GM10266 (cell line): ENCODE measurements around the gene CYBA.

Source experiments
- DNase-seq: peaks from one replicate; pipeline ENCODE4 v3.0.0; 2012; ENCODE audit errors: extremely low spot score
- TF ChIP-seq, protein P1 (sequence below): IDR thresholded peaks from 2 replicates; pipeline ENCODE4 v1.5.1; 2012; ENCODE audit warnings: mild to moderate bottlenecking, low read depth; ENCODE audit not compliant: control insufficient read depth, insufficient read depth; ENCODE audit errors: missing control alignments

Gene CYBA

DNA sequence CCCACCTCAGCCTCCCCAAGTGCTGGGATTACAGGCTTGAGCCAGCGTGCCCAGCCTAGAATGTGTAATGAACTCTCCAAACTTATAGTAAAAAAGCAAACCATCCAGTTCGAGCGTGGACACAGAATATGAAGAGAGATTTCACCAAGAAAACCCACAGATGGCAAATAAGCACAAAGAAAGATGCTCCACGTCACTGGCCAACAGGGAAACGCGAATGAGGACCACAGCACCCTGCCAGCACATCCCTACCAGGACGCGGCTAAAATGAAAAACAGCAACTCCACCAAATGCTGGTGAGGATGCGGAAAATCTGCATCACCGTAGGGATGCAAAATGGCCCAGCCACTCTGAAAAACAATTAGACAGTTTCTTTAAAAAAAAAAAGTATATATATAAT lies 10.6 kb upstream of the CYBA start:
- DNase-seq, result no peak
- TF ChIP-seq, protein P1, sequence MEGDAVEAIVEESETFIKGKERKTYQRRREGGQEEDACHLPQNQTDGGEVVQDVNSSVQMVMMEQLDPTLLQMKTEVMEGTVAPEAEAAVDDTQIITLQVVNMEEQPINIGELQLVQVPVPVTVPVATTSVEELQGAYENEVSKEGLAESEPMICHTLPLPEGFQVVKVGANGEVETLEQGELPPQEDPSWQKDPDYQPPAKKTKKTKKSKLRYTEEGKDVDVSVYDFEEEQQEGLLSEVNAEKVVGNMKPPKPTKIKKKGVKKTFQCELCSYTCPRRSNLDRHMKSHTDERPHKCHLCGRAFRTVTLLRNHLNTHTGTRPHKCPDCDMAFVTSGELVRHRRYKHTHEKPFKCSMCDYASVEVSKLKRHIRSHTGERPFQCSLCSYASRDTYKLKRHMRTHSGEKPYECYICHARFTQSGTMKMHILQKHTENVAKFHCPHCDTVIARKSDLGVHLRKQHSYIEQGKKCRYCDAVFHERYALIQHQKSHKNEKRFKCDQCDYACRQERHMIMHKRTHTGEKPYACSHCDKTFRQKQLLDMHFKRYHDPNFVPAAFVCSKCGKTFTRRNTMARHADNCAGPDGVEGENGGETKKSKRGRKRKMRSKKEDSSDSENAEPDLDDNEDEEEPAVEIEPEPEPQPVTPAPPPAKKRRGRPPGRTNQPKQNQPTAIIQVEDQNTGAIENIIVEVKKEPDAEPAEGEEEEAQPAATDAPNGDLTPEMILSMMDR, result no peak

DNA sequence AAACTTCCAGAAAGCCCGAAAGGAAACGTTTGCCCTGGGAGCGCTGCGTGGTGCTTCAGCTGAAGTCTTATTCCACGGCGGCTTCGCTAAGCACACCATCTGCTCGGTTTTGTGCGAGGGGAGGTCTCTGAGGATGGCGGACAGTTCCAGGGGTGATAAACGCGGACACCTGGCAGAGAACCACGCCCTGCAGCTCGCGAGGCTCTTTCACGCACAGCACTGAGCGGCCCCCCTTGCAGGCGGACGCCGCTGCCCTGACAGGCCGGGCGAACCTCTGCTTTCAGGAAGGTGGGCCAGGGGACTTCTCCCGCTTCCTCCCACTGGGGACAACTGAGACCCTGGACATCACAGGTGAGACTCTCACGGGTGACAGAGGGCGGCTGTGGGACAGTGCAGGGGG lies 8.3 kb upstream of the CYBA start:
- DNase-seq, result no peak
- TF ChIP-seq, protein P1, result no peak

DNA sequence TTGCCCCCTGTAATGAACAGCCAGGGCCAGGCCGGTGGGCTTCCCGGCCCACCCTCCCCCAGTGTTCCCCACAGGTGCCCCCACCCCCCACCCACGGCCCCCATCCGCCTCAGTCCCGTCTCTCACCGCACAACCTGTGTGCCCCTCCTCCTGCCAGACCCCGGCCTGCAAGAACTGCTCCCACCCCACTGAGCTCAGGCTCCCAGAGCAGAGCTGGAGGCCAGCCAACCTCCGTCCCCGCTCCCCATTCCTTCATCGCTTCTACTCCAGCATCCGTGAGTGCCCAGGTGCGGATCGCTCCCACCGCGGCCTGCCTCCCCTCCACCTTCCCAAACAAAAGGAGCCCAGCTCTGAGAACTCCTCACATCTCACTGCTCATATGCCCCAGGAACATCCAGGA lies 7.9 kb upstream of the CYBA start:
- TF ChIP-seq, protein P1, result no peak
- DNase-seq, result no peak

DNA sequence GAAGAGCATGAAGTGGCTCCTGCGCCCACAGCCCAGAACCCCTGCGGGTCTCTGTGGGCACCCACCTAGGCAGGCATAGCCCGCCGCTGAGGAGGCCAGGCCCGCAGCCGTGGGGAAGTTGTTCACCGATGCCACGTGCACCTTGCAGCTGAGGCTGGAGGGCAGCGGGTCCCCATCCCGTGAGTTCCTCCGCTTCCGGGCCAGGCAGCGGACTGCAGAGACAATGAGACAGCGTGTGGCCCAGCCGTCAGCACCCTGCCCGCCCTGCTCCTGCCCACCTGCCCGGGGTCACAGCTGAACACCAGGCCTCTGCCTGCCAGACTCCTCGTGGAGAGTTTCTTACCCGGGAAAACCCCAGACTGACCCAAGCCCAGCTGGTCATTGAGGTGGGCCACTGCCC lies 6.5 kb upstream of the CYBA start:
- DNase-seq, result no peak
- TF ChIP-seq, protein P1, result no peak

DNA sequence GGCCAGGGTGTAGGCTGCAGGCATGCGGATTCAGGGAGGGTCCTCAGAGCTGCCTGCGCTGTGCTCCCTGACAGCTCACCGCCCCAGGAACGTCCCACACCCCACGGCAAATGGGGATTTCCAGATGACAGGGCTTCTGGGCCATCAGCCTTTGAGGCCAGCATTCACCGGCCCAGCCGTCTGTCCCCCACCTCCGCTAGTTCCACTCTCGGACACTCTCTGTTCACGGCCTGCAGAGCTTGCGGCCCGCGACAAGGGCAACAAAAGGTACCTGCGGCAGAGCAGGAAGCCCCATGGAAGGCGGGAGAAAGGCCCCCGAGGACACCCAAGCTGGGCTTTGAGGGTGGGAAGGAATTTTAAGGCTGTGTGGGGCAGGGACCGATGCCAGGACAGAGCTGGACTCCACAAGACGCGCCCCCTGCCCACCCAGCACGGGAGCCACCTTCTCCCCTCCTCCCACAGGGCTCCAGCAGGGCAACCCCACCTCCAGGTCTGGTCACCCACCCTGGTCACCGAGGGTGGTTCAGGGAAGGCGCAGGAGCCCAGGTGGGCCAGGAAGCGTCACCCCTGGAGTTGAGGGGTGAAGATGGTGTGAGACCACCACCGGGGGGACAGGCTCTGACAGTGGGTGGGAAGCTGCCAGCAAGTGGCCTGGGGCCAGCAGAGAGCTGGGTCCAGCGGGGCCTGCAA lies 5.6 kb upstream of the CYBA start:
- TF ChIP-seq, protein P1, result no peak
- DNase-seq, result no peak

DNA sequence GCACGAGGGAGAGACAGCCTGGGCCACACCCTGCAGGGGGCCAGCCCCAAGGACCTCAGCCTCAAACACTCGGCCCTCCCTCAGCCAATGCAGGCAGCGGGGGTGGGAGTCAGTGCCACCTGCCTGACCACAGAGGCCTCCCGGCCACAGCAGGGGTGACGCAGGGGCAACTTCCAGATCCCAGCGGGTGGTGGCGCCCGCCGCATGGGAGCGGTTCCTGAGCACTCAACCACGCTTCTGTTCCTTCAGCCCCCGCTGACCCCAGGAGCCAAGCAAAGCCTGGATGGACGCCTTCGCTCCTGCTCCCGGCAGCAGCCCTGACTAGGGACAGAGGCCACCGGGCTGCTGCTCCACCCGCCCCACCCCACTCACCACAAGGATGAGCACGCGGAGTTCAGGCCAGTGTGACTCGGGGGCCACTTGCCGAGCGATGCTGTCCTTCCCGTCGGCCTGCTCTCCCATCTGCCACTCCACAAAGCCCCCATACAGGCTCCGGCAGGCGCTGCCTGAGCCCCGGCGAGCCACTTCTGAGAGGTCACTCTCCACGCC lies 5.0 kb upstream of the CYBA start:
- no peak for DNase-seq
- TF ChIP-seq, protein P1, result no peak

DNA sequence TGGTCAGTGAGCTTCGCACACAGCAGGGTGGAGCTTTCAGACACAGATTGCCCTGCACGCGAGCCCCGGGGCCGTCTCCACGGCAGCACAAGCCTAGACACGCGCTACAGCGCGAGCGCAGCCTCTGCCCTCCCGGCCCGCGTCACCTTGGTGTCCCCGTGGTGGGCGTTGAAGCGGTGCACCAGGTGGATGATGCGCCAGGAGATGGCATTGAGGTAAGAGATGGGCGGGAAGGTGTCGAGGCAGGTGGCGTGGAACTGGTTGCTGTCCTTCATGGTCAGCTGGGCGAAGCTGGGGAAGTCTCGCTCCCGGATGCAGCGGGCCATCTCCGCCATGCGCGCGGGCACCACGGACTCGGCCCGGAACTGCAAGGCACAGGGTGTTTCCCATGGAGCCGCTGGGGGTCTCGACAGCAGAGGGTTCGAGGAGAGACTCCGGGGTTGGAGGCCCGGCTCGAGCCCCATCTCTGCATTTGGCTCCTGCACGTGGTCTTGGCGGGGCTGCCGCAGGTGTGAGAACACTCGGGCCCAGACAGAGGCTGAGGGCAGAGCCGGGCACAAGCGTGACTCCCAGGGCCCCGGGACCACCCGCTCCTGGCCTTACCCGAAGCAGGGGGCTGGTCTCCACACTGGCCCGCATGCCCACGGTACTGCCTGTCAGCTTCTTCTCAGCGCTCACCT lies 4.3 kb upstream of the CYBA start:
- no peak for DNase-seq
- TF ChIP-seq, protein P1, result no peak
